K562 (cell line): ENCODE results near the gene SLC7A5. TPM values are rescaled to one million over a fixed set of nuclear protein-coding genes. Genes with fewer than 3 reads are reported as not detected.

Experiments used
- ATAC-seq: fragments of 200-7000 bp; cut with Tn5 transposase; 3 replicates; pipeline ENCODE4 v1.9.1; 2020; ENCODE audit warnings: moderate library complexity
- BruUV-seq: library from RNA; stranded (reverse); fragments of 400-500 nt; replicated peaks from 2 replicates; lab custom pipeline; 2021; lab: Mats Ljungman, UMichigan
- CTCF ChIA-PET: fragments of 300-600 bp; formaldehyde crosslinking; extraction: SDS; loops from one replicate; lab custom pipeline; 2021; ENCODE audit warnings: low intra/inter-chr PET ratio; lab: Yijun Ruan, JAX
- POLR2A ChIA-PET: fragments of 300-600, 350-650 bp; sonication (Branson Sonifier 250); formaldehyde crosslinking; extraction: SDS; loops from one replicate; lab custom pipeline; 2021; ENCODE audit warnings: antibody characterized with exemption, inconsistent platforms; lab: Yijun Ruan, JAX
- DNase-seq, 4 experiments: peaks; one replicate each; pipeline versions ENCODE4 v3.0.0 to v3.0.0-alpha.2; 2011 to 2018; ENCODE audit warnings: low spot score in 3 of 4, mixed read lengths in 3 of 4; ENCODE audit errors: extremely low read depth in 1 of 4
- FAIRE-seq: peaks from 2 replicates; lab custom pipeline; 2011; peaks lifted over from hg19 to GRCh38; lab: Jason Lieb, UNC
- H2AFZ ChIP-seq: 2 replicates; pipeline ENCODE4 v1.6.0; 2011; ENCODE audit warnings: low read depth, low read length, control low read depth, inconsistent platforms
- H3K27ac ChIP-seq: fragments of 200-600 bp; 3 replicates; pipeline ENCODE4 v1.8.0; 2011; ENCODE audit warnings: low read depth, mild to moderate bottlenecking, control low read depth, inconsistent platforms, low read length, moderate library complexity, mixed read lengths; ENCODE audit errors: extremely low read depth
- H3K27me3 ChIP-seq, 2 experiments: fragments of 300-600 bp in 1 of 2; 2 replicates in 1 of 2; 3 replicates in 1 of 2; pipeline versions ENCODE4 v1.6.0 to v1.8.0; 2011; ENCODE audit warnings: inconsistent platforms in 2 of 2, low read length in 2 of 2, mild to moderate bottlenecking in 1 of 2, mixed read lengths in 1 of 2, moderate library complexity in 1 of 2; ENCODE audit not compliant: control insufficient read depth in 2 of 2, insufficient read depth in 2 of 2
- H3K36me3 ChIP-seq: fragments of 300-600 bp; 3 replicates; pipeline ENCODE4 v1.8.0; 2011; ENCODE audit warnings: mild to moderate bottlenecking, low read length, inconsistent platforms; ENCODE audit not compliant: control insufficient read depth, insufficient read depth
- H3K4me1 ChIP-seq, 2 experiments: fragments of 200-600 bp in 1 of 2; replicated peaks in 1 of 2; 2 replicates in 1 of 2; 3 replicates in 1 of 2; pipeline versions ENCODE4 v1.5.1 to v1.8.0; 2011; ENCODE audit warnings: inconsistent platforms in 2 of 2, low read length in 2 of 2, mild to moderate bottlenecking in 1 of 2, mixed read lengths in 1 of 2, moderate library complexity in 1 of 2; ENCODE audit not compliant: control insufficient read depth in 2 of 2, insufficient read depth in 2 of 2
- H3K4me2 ChIP-seq: 2 replicates; pipeline ENCODE4 v1.6.1; 2011; ENCODE audit warnings: low read length, control low read depth, inconsistent platforms, mixed read lengths; ENCODE audit not compliant: insufficient read depth
- H3K4me3 ChIP-seq: fragments of 200-600 bp; sonication (generic), shearing (Covaris generic); 2 replicates; pipeline ENCODE4 v1.5.1; 2016; ENCODE audit warnings: control low read depth, inconsistent platforms
- H3K79me2 ChIP-seq: fragments of 200-600 bp; 3 replicates; pipeline ENCODE4 v1.8.0; 2011; ENCODE audit warnings: low read length, inconsistent platforms; ENCODE audit not compliant: control insufficient read depth, insufficient read depth
- H3K9ac ChIP-seq, 2 experiments: 2 replicates each; pipeline versions ENCODE4 v1.6.0 to v1.6.1; 2011; ENCODE audit warnings: low read depth in 2 of 2, low read length in 2 of 2, control low read depth in 1 of 2, inconsistent platforms in 1 of 2, mild to moderate bottlenecking in 1 of 2, mixed read lengths in 1 of 2; ENCODE audit not compliant: insufficient read depth in 1 of 2
- H3K9me1 ChIP-seq: one replicate; pipeline ENCODE4 v1.6.0; 2011; ENCODE audit warnings: inconsistent platforms, mild to moderate bottlenecking, low read length, moderate library complexity; ENCODE audit not compliant: control insufficient read depth, insufficient read depth
- H3K9me3 ChIP-seq: replicated peaks from 2 replicates; pipeline ENCODE4 v1.5.1; 2011; ENCODE audit warnings: low read depth, low read length, inconsistent platforms; ENCODE audit not compliant: control insufficient read depth, insufficient read depth
- H4K20me1 ChIP-seq: replicated peaks from 2 replicates; pipeline ENCODE4 v1.6.1; 2011; ENCODE audit warnings: low read length, inconsistent platforms, mixed read lengths; ENCODE audit not compliant: control insufficient read depth, insufficient read depth
- FOXP4 ChIP-seq: sonication (generic); formaldehyde crosslinking; IDR thresholded peaks from 2 replicates; pipeline ENCODE4 v1.8.0; 2022; ENCODE audit warnings: mild to moderate bottlenecking, missing genetic modification reagents, borderline replicate concordance
- GABPB1 ChIP-seq: sonication (generic); formaldehyde crosslinking; IDR thresholded peaks from 2 replicates; pipeline ENCODE4 v1.8.0; 2022; ENCODE audit warnings: mild to moderate bottlenecking, missing genetic modification reagents
- GTF3C2 ChIP-seq: IDR thresholded peaks from 3 replicates; pipeline ENCODE4 v1.6.1; 2011; ENCODE audit warnings: borderline replicate concordance, mild to moderate bottlenecking, moderate library complexity; ENCODE audit not compliant: insufficient read length; ENCODE audit errors: extremely low read depth
- HDAC8 ChIP-seq: fragments of 450-650 bp; IDR thresholded peaks from 2 replicates; pipeline ENCODE4 v1.6.1; 2016; ENCODE audit warnings: mild to moderate bottlenecking, missing genetic modification characterization, moderate library complexity, missing compliant biosample characterization
- HMG20A ChIP-seq: fragments of 450-650 bp; formaldehyde crosslinking; conservative IDR thresholded peaks from 2 replicates; pipeline ENCODE4 v1.4.0; 2020; ENCODE audit warnings: mild to moderate bottlenecking, mixed read lengths
- HOXB6 ChIP-seq: fragments of 250-450 bp; sonication (Bioruptor Pico); IDR thresholded peaks from 2 replicates; pipeline ENCODE4 v1.5.1; 2022; ENCODE audit warnings: mild to moderate bottlenecking, borderline replicate concordance
- NCOA6 ChIP-seq: fragments of 450-650 bp; IDR thresholded peaks from 2 replicates; pipeline ENCODE4 v1.6.1; 2017; ENCODE audit warnings: mild to moderate bottlenecking
- OTX1 ChIP-seq: fragments of 450-650 bp; formaldehyde crosslinking; IDR thresholded peaks from 2 replicates; pipeline ENCODE4 v1.4.0; 2022; ENCODE audit warnings: mild to moderate bottlenecking
- POLR3G ChIP-seq: IDR thresholded peaks from 2 replicates; pipeline ENCODE4 v1.6.1; 2011; ENCODE audit not compliant: insufficient read length, insufficient replicate concordance; ENCODE audit errors: extremely low read depth
- PTTG1 ChIP-seq: fragments of 450-650 bp; IDR thresholded peaks from 2 replicates; pipeline ENCODE4 v1.6.1; 2016; ENCODE audit warnings: low read depth, mild to moderate bottlenecking, missing genetic modification characterization, missing compliant biosample characterization
- SMAD3 ChIP-seq: fragments of 450-650 bp; formaldehyde crosslinking; conservative IDR thresholded peaks from 2 replicates; pipeline ENCODE4 v1.4.0; 2020; ENCODE audit warnings: mild to moderate bottlenecking
- SNAPC5 ChIP-seq: fragments of 250-450 bp; sonication (Bioruptor Pico); IDR thresholded peaks from 2 replicates; pipeline ENCODE4 v1.8.0; 2021; ENCODE audit warnings: moderate library complexity, mild to moderate bottlenecking, inconsistent platforms
- TCF7L2 ChIP-seq: fragments of 150-350 bp; IDR thresholded peaks from 2 replicates; pipeline ENCODE4 v1.6.1; 2016; ENCODE audit warnings: low read depth, mild to moderate bottlenecking, low read length, moderate library complexity
- THRA ChIP-seq: fragments of 450-650 bp; IDR thresholded peaks from 2 replicates; pipeline ENCODE4 v1.6.1; 2017; ENCODE audit warnings: mild to moderate bottlenecking, moderate library complexity
- ZBTB17 ChIP-seq: fragments of 450-650 bp; formaldehyde crosslinking; IDR thresholded peaks from 2 replicates; pipeline ENCODE4 v1.4.0; 2020; ENCODE audit warnings: mild to moderate bottlenecking
- ZNF263 ChIP-seq: sonication (generic); formaldehyde crosslinking; IDR thresholded peaks from 2 replicates; pipeline ENCODE4 v1.8.0; 2022; ENCODE audit warnings: mild to moderate bottlenecking, missing genetic modification reagents, borderline replicate concordance
- WGBS: fragments of 100-300 bp; shearing (Covaris generic); methylation state at CpG from one replicate; pipeline ENCODE4 v1.1.6; 2016; ENCODE audit warnings: low coverage, mixed read lengths; ENCODE audit not compliant: insufficient coverage; ENCODE audit errors: missing lambda C conversion rate; 5-methylcytosine and 5-hydroxymethylcytosine counted together
- in situ Hi-C: fragments of 300-500 bp; cut with MboI; formaldehyde crosslinking; loops from 4 replicates; pipeline ENCODE4 v1.15.0; 2018; ENCODE audit warnings: inconsistent platforms, mixed read lengths
- intact Hi-C: fragments of 100-400 bp; cut with micrococcal nuclease; formaldehyde crosslinking; loops from 2 replicates; pipeline ENCODE4 v1.14.2; 2022
- polyA plus RNA-seq, 8 experiments: library from polyadenylated mRNA; depleted of rRNA in 4 of 8; stranded (reverse) in 5 of 8; unstranded in 3 of 8; fragments of >200 nt; fragmentation: Nextera tagmentation in 2 of 8; fragmentation: Illumina TruSeq in 1 of 8; extraction: Ambion mirVana in 2 of 8; extraction: Trizol in 1 of 8; gene quantifications; 2 replicates each; pipeline versions ENCODE4 v1.2.1 to v1.2.3, GENCODE V29; 2011 to 2014; ENCODE audit warnings: inconsistent platforms in 1 of 8, missing spikeins in 1 of 8
- total RNA-seq, 7 experiments: library from RNA; depleted of rRNA in 6 of 7; stranded (reverse); fragments of >200 nt in 6 of 7; fragmentation: Illumina TruSeq in 2 of 7; extraction: Trizol in 2 of 7; gene quantifications; 2 replicates each; pipeline versions ENCODE4 v1.2.1 to v1.2.3, GENCODE V29; 2011 to 2021; ENCODE audit warnings: low replicate concordance in 1 of 7

Gene SLC7A5
- total and polyA plus RNA-seq, 9 of the 15 experiments (the other 6 are each of a cell fraction or from before 2014, with no cell fraction given), result 1.9 to 220 (median 18.6) TPM

GRCh38 chr16:87816507-87817100 lies 52.7 kb downstream of the SLC7A5 start:
- WGBS, result 17% methylated on average over 11 of the region's 11 CpGs
- Histone ChIP-seq H3K27ac (no peak overlapping the region), H4K20me1 (no peaks in the 10 kb centered on the region), H3K9ac (no peak overlapping the region)
- POLR2A ChIA-PET, result interaction anchor here (1.2 to 2.4 kb wide), 3 partner anchors 9 to 11 kb away, joined by 4 to 18 read pairs (median 6); no protein-coding TSS in a partner anchor
- no peak for TF ChIP-seq HMG20A (CRISPR knock-in tag)
- TF ChIP-seq ZNF263, result no peak
- TF ChIP-seq GTF3C2, result no peak
- no peak for TF ChIP-seq SMAD3
- no peak for TF ChIP-seq GABPB1
- TF ChIP-seq SNAPC5 (CRISPR knock-in tag), result no peak
- TF ChIP-seq NCOA6, result no peak
- TF ChIP-seq TCF7L2, result no peak
- TF ChIP-seq PTTG1 (tag), result 0 out of 2 replicates have a peak, but pooled peaks have one; percentile 13
- TF ChIP-seq POLR3G, result no peak
- TF ChIP-seq HDAC8, result 0 out of 2 replicates have a peak, but pooled peaks have one; percentile 59
- no peak for TF ChIP-seq FOXP4 (CRISPR knock-in tag)
- no peak for TF ChIP-seq HOXB6 (CRISPR knock-in tag)
- TF ChIP-seq OTX1, result no peak
- TF ChIP-seq THRA, result no peak
- no peak for TF ChIP-seq ZBTB17
- TF ChIP-seq, all 486 proteins: peak for 2
- CTCF ChIA-PET, result no interaction called here
- Histone ChIP-seq H3K36me3 (no peaks in the 10 kb centered on the region), H3K79me2 (no peaks in the 10 kb centered on the region), H3K9me3 (peaks cover 3% of the 10 kb centered on the region; the same call in 1 of the 2 replicates), H3K4me1 (peaks cover 0 to 5% of the 10 kb centered on the region in 2 experiments; a peak in 2 of 5 replicates), H3K9me1 (no peaks in the 10 kb centered on the region), H3K4me3 (no peak overlapping the region), H3K4me2 (no peak overlapping the region), H3K27me3 (peaks cover 2 to 43% of the 10 kb centered on the region in 2 experiments; a peak in 2 of 5 replicates), H2AFZ (no peak overlapping the region)
- intact Hi-C loops (no loop called here), in situ Hi-C loops (no loop called here)
- no peak for FAIRE-seq
- no peak for DNase-seq
- BruUV-seq, result no TSS peak
- ATAC-seq, result no peak
